Measurements from ENCODE around the gene PLCG1. TPM values are rescaled to one million over a fixed set of nuclear protein-coding genes. Genes with fewer than 3 reads are reported as not detected.

The PLCG1 gene
- polyA plus RNA-seq, 2 of the 4 experiments (the other 2 are of a cell fraction), result 22.0 to 65.0 TPM

- no peak overlapping the region for H3K4me2 ChIP-seq
- CTCF ChIA-PET, result interaction anchor here (0.8 to 6.2 kb wide), 7 partner anchors 11 to 182 kb away, joined by 3 to 43 read pairs (median 4); partner anchors contain the start of gene LPIN3
These were observed 20.8 kb downstream of the PLCG1 start for GRCh38 chr20:41158082-41158625.

GRCh38 chr20:41159547-41159946, 22.2 kb downstream of the PLCG1 start:
- POLR2A ChIA-PET, result no interaction called here
- CTCF ChIA-PET, result interaction anchor here (0.8 to 6.2 kb wide), 3 partner anchors 10 to 17 kb away, joined by 5 to 43 read pairs (median 8); no protein-coding TSS in a partner anchor
- TF ChIP-seq HOXB13 (CRISPR knock-in tag; IDR thresholded peaks at IDR 0.05; ENCODE audit: low read depth), result no peak
- TF ChIP-seq RNF2 (IDR thresholded peaks at IDR 0.05; ENCODE audit: borderline replicate concordance, low read depth), result no peak
- TF ChIP-seq NR3C1 (IDR thresholded peaks at IDR 0.05), result no peak
- TF ChIP-seq FOXS1 (CRISPR knock-in tag; IDR thresholded peaks at IDR 0.05), result no peak
- no peak for TF ChIP-seq SREBF2 (IDR thresholded peaks at IDR 0.05)
- no peak for TF ChIP-seq NFE2L2 (conservative IDR thresholded peaks at IDR 0.05; ENCODE audit: low read length)
- TF ChIP-seq HEYL (CRISPR knock-in tag; IDR thresholded peaks at IDR 0.05), result no peak
- no peak for TF ChIP-seq USF2 (IDR thresholded peaks at IDR 0.05)
- TF ChIP-seq HOXB5 (CRISPR knock-in tag; IDR thresholded peaks at IDR 0.05), result no peak
- no peak for TF ChIP-seq ZFP36 (IDR thresholded peaks at IDR 0.05; ENCODE audit: borderline replicate concordance, partially characterized antibody)
- no peak for TF ChIP-seq MAZ (IDR thresholded peaks at IDR 0.05; ENCODE audit: borderline replicate concordance, low read depth, low read length)
- TF ChIP-seq KDM1A (IDR thresholded peaks at IDR 0.05; ENCODE audit: low read depth), result no peak
- no peak for TF ChIP-seq TP53 (CRISPR knock-in tag; IDR thresholded peaks at IDR 0.05)
- TF ChIP-seq HDAC2 (IDR thresholded peaks at IDR 0.05), result no peak
- TF ChIP-seq RARB (CRISPR knock-in tag; IDR thresholded peaks at IDR 0.05), result no peak
- no peak for TF ChIP-seq RCOR1 (IDR thresholded peaks at IDR 0.05; ENCODE audit: low read depth, low read length)
- no peak for TF ChIP-seq POLR2AphosphoS2 (conservative IDR thresholded peaks at IDR 0.05; ENCODE audit: low read length)
- no peak for TF ChIP-seq RAD21 (conservative IDR thresholded peaks at IDR 0.05 in 1 of 2, IDR thresholded peaks at IDR 0.05 in 1 of 2)
- no peak for TF ChIP-seq MAFK (IDR thresholded peaks at IDR 0.05; ENCODE audit: partially characterized antibody)
- no peak for TF ChIP-seq ATOH8 (CRISPR knock-in tag; IDR thresholded peaks at IDR 0.05; ENCODE audit: low read depth)
- 86% methylated on average over 10 of the region's 10 CpGs for WGBS (ENCODE audit: missing lambda C conversion rate)
- Histone ChIP-seq H3K4me2 (no peak overlapping the region), H3K27ac (no peak overlapping the region), H3K4me1 (no peaks in the 10 kb centered on the region), H3K4me3 (no peak overlapping the region), H3K9me3 (no peaks in the 10 kb centered on the region)
- FAIRE-seq (no peak), DNase-seq (ENCODE audit: low read depth in 1 of 2, low spot score in 1 of 2) (no peak), ATAC-seq (no peak)

More at GRCh38 chr20:41158082-41158625, 20.8 kb downstream of the PLCG1 start:
- Histone ChIP-seq H3K4me3 (no peak overlapping the region), H3K27ac (no peak overlapping the region), H3K4me1 (no peaks in the 10 kb centered on the region), H3K9me3 (no peaks in the 10 kb centered on the region)
- FAIRE-seq, result no peak
- POLR2A ChIA-PET, result no interaction called here
- no peak for ATAC-seq
- no peak for TF ChIP-seq TP53 (CRISPR knock-in tag; IDR thresholded peaks at IDR 0.05)
- no peak for TF ChIP-seq NR3C1 (IDR thresholded peaks at IDR 0.05)
- no peak for TF ChIP-seq E2F6 (IDR thresholded peaks at IDR 0.05; ENCODE audit: borderline replicate concordance, low read depth)
- no peak for TF ChIP-seq KDM5A (IDR thresholded peaks at IDR 0.05)
- no peak for TF ChIP-seq HDAC2 (IDR thresholded peaks at IDR 0.05)
- TF ChIP-seq FOSB (CRISPR knock-in tag; IDR thresholded peaks at IDR 0.05), result no peak
- TF ChIP-seq JUNB (IDR thresholded peaks at IDR 0.05), result no peak
- no peak for TF ChIP-seq MYC (IDR thresholded peaks at IDR 0.05; ENCODE audit: borderline replicate concordance, low read length)
- TF ChIP-seq JUN (IDR thresholded peaks at IDR 0.05), result no peak
- TF ChIP-seq SREBF2 (IDR thresholded peaks at IDR 0.05), result no peak
- no peak for TF ChIP-seq POLR2AphosphoS2 (conservative IDR thresholded peaks at IDR 0.05; ENCODE audit: low read length)
- no peak for TF ChIP-seq ZNF302 (CRISPR knock-in tag; IDR thresholded peaks at IDR 0.05)
- TF ChIP-seq RARB (CRISPR knock-in tag; IDR thresholded peaks at IDR 0.05), result no peak
- no peak for TF ChIP-seq NFE2L2 (conservative IDR thresholded peaks at IDR 0.05; ENCODE audit: low read length)
- no peak for TF ChIP-seq ESRRA (IDR thresholded peaks at IDR 0.05; ENCODE audit: borderline replicate concordance, low read length)
- TF ChIP-seq PBX3 (IDR thresholded peaks at IDR 0.05), result no peak
- 81% methylated on average over 6 of the region's 6 CpGs for WGBS (ENCODE audit: missing lambda C conversion rate)
- no peak for DNase-seq (ENCODE audit: low read depth in 1 of 2, low spot score in 1 of 2)
